Glutamatergic neuron (in vitro differentiated cells): Measurements from ENCODE around the gene NELFB. TPM values are rescaled to one million over a fixed set of nuclear protein-coding genes. Genes with fewer than 3 reads are reported as not detected.

ENCODE experiments used
- DNase-seq: peaks from one replicate; pipeline ENCODE4 v3.0.0; 2022
- H3K27ac Mint-ChIP-seq: one replicate; pipeline ENCODE4 v1.8.0; 2020; ENCODE audit warnings: mild to moderate bottlenecking, mixed read lengths, inconsistent platforms; ENCODE audit not compliant: unreplicated experiment
- H3K27me3 Mint-ChIP-seq: one replicate; pipeline ENCODE4 v1.8.0; 2020; ENCODE audit warnings: mild to moderate bottlenecking, moderate library complexity, mixed read lengths, inconsistent platforms; ENCODE audit not compliant: unreplicated experiment
- H3K36me3 Mint-ChIP-seq: one replicate; pipeline ENCODE4 v1.8.0; 2020; ENCODE audit warnings: mild to moderate bottlenecking, mixed read lengths, inconsistent platforms; ENCODE audit not compliant: unreplicated experiment
- H3K4me1 Mint-ChIP-seq: one replicate; pipeline ENCODE4 v1.8.0; 2020; ENCODE audit warnings: mild to moderate bottlenecking, low read depth, mixed read lengths, inconsistent platforms; ENCODE audit not compliant: unreplicated experiment
- H3K4me3 Mint-ChIP-seq: one replicate; pipeline ENCODE4 v1.8.0; 2020; ENCODE audit warnings: mild to moderate bottlenecking, mixed read lengths, inconsistent platforms; ENCODE audit not compliant: unreplicated experiment
- H3K9me3 Mint-ChIP-seq: one replicate; pipeline ENCODE4 v1.8.0; 2020; ENCODE audit warnings: mild to moderate bottlenecking, moderate library complexity, mixed read lengths, inconsistent platforms; ENCODE audit not compliant: unreplicated experiment
- CTCF ChIP-seq: fragments of 200-600 bp; sonication (generic); IDR thresholded peaks from one replicate; pipeline ENCODE4 v1.5.0; 2021; ENCODE audit not compliant: partially characterized antibody, unreplicated experiment
- total RNA-seq: library from RNA; stranded (reverse); fragmentation: NEBNext Ultra II Directional; extraction: Animal tissue kit (Norgen Biotek cat#: 25700); gene quantifications from one replicate; pipeline ENCODE4 v1.2.1, GENCODE V29; 2021; ENCODE audit not compliant: unreplicated experiment

Gene NELFB
- total RNA-seq, 1 donor from 2014 or later, result 48.5 TPM

DNA sequence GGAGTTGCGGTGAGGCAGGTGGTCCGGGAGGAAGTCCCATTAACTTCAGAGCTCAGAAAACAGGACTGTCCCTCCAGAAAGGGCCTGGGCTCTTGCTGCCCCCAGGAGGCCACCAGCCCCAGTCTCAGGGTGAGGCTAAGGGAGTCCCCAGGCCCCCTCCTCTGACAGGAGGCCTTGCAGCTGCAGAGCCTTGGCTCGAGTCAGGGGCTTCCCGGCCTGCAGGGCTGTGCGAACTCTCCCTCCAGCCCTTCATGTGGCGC, 7.3 kb upstream of the NELFB start:
- no peak overlapping the region for H3K4me3 Mint-ChIP-seq
- H3K4me1 Mint-ChIP-seq, result peaks cover under 1% of the 10 kb centered on the region
- no peak overlapping the region for H3K27ac Mint-ChIP-seq
- H3K9me3 Mint-ChIP-seq, result no peaks in the 10 kb centered on the region
- peaks cover 1% of the 10 kb centered on the region for H3K27me3 Mint-ChIP-seq
- DNase-seq, result no peak
- H3K36me3 Mint-ChIP-seq, result no peaks in the 10 kb centered on the region
- no peak for TF ChIP-seq CTCF

GRCh38 chr9:137250329-137251193, 4.6 kb upstream of the NELFB start:
- no peak for DNase-seq
- TF ChIP-seq CTCF, result no peak
- peaks cover 1% of the 10 kb centered on the region for H3K4me1 Mint-ChIP-seq
- H3K27ac Mint-ChIP-seq, result no peak overlapping the region
- H3K4me3 Mint-ChIP-seq, result no peak overlapping the region
- H3K27me3 Mint-ChIP-seq, result peaks cover 2% of the 10 kb centered on the region
- H3K36me3 Mint-ChIP-seq, result no peaks in the 10 kb centered on the region
- H3K9me3 Mint-ChIP-seq, result peaks cover 4% of the 10 kb centered on the region

- no peak for DNase-seq
- no peak within 1 kb of the TSS for H3K4me3 Mint-ChIP-seq
- H3K27me3 Mint-ChIP-seq, result peaks cover 2% of the 10 kb centered on the region
- H3K27ac Mint-ChIP-seq, result no peak within 1 kb of the TSS
- H3K9me3 Mint-ChIP-seq, result peaks cover 4% of the 10 kb centered on the region
- H3K36me3 Mint-ChIP-seq, result no peaks in the 10 kb centered on the region
- no peak for TF ChIP-seq CTCF
- H3K4me1 Mint-ChIP-seq, result peaks cover 1% of the 10 kb centered on the region
Observed at GRCh38 chr9:137251194-137251461, 4.0 kb upstream of the NELFB start, which contains the start of gene STPG3. Gene STPG3 (plus strand): TSS chr9:137251286. CDS start chr9:137251287, 1 bp downstream.

- Mint-ChIP-seq H3K36me3 (no peaks in the 10 kb centered on the region), H3K4me1 (peaks cover 1% of the 10 kb centered on the region), H3K27me3 (peaks cover 2% of the 10 kb centered on the region), H3K27ac (no peak overlapping the region), H3K4me3 (no peak overlapping the region), H3K9me3 (peaks cover 4% of the 10 kb centered on the region)
- no peak for DNase-seq
- no peak for TF ChIP-seq CTCF
Observed at GRCh38 chr9:137251490-137252268, 3.4 kb upstream of the NELFB start.
